Measurements from ENCODE around the gene SAYSD1.

GRCh38 chr6:39107641-39108040, 7.3 kb downstream of the SAYSD1 start:
- TF ChIP-seq, protein P1, sequence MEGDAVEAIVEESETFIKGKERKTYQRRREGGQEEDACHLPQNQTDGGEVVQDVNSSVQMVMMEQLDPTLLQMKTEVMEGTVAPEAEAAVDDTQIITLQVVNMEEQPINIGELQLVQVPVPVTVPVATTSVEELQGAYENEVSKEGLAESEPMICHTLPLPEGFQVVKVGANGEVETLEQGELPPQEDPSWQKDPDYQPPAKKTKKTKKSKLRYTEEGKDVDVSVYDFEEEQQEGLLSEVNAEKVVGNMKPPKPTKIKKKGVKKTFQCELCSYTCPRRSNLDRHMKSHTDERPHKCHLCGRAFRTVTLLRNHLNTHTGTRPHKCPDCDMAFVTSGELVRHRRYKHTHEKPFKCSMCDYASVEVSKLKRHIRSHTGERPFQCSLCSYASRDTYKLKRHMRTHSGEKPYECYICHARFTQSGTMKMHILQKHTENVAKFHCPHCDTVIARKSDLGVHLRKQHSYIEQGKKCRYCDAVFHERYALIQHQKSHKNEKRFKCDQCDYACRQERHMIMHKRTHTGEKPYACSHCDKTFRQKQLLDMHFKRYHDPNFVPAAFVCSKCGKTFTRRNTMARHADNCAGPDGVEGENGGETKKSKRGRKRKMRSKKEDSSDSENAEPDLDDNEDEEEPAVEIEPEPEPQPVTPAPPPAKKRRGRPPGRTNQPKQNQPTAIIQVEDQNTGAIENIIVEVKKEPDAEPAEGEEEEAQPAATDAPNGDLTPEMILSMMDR (IDR thresholded peaks at IDR 0.05; ENCODE audit: borderline replicate concordance, extremely low read depth, low read length, poor library complexity, severe bottlenecking): no peak
- no peak for TF ChIP-seq EZH2 (IDR thresholded peaks at IDR 0.05; ENCODE audit: borderline replicate concordance, low read depth, low read length, severe bottlenecking)

Measured in DND-41 (cell line).